A204.1 (cell line): ENCODE data around the gene OGDH.
"Not testable (repeated sequence)": the region's sequence is repeated elsewhere in the genome, so short reads cannot be mapped to it uniquely, and the experiment has no call there.

Experiments used
- FAIRE-seq: peaks from 2 replicates; lab custom pipeline; 2012; peaks lifted over from hg19 to GRCh38; lab: Jason Lieb, UNC

OGDH gene

GRCh38 chr7:44580945-44581878, 25.2 kb upstream of the OGDH start:
- no peak for FAIRE-seq

DNA sequence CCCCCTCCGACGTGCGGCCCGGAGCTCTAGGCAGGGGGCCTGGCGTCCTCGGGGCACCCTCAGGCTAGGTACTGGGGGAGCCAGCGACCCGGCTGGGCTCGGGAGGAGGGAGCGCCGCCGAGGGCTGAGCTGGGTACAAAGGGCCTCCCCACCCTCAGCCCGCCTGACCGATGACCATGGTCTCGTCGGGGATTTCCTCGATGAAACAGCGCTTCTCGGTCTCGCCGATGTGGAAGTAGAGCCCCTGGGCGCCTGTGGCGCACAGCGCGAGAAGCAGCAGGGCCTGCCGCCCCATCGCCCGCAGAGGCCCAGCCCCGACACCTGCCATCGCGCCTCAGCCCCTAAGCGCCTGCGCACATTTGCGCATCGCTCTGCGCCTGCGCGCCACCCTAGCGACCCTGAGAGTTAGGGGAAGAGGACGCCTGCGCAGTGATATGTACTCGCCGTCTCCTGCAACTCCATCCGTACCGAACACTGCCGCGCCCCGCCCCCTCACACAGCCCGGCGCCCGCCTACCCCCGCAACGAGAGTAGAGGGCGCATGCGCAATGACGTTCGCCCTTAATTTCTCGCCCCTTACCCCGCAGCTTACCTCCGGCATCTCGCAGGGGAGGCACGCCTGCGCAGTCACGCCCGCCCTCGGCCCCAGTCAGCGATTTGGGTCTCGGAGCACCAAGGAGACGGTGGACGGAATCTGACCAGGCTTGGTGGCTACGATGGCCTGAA, 24.4 kb upstream of the OGDH start, which contains the start of gene TMED4:
TMED4 (minus strand) TSS at position 353 of the 725 bp plus-strand sequence; CDS start at position 328, 25 bp downstream.
- peak; percentile 96 for FAIRE-seq

- no peak for FAIRE-seq
These were observed 23.1 kb upstream of the OGDH start for GRCh38 chr7:44583146-44583865.

DNA sequence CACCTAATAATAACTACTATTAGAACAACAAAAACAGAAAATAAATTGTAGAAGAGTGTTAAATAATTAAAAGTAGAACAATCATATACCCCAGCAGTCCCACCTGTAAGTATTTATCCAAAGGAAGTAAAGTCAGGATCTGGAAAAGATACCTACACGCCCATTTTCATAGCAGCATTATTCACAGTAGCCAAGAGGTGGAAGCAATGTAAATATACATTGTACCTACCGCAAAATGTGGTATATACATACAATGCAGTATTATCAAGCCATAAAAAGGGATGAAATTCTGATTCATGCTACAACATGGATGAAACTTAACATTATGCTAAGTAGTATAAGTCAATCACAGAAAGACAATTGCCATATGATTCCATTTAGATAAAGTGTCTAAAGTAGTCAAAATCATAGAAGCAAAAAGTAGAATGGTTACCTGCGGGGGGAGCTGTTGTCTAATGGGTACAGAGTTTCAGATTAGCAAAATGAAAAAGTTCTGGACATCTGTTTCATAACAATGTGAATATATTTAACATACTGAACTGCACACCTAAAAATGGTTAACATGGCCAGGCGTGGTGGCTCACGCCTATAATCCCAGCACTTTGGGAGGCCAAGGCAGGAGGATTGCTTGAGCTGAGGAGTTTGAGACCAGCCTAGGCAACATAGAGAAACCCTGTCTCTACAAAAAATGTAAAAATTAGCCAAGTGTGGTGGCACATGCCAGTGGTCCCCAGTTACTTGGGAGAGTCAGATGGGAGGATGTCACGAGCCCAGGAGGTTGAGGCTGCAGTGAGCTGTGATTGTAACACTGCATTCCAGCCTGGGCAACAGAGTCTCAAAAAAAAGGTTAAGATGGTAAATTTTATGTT, 18.4 kb upstream of the OGDH start:
- FAIRE-seq = peak; percentile 95

GRCh38 chr7:44590910-44591309, 15.5 kb upstream of the OGDH start:
- no peak for FAIRE-seq

GRCh38 chr7:44595934-44596635, 10.3 kb upstream of the OGDH start:
- FAIRE-seq = no peak

DNA sequence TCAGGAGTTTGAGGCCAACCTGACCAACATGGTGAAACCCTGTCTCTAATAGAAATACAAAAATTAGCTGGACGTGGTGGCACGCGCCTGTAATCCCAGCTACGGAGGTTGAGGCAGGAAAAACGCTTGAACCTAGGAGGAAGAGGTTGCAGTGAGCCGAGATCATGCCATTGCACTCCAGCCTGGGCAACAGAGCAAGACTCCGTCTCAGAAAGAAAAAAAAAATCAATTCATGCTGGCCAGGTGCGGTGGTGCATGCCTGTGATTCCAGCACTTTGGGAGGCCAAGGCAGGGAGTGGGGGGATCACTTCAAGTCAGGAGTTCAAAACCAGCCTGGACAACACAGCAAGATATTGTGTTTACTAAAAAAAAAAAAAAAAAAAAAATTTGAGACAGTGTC, 9.2 kb upstream of the OGDH start:
- not testable (repeated sequence) for FAIRE-seq

DNA sequence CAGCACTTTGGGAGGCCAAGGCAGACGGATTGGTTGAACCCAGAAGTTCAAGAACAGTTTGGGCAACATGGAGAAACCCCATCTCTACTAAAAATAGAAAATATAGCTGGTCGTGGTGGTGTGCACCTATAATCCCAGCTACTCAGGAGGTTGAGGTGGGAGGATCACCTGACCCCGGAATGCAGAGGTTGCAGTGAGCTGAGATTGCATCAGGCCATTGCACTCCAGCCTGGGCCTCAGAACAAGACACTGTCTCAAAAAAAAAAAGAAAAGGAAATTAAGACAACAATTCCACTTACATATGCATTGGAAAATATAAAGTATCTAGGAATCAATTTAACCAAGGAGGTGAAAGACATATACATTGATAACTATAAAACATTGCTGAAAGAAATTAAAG, 7.2 kb upstream of the OGDH start:
- no peak for FAIRE-seq

- FAIRE-seq = no peak
These were observed 3.9 kb upstream of the OGDH start for GRCh38 chr7:44602576-44602910.

DNA sequence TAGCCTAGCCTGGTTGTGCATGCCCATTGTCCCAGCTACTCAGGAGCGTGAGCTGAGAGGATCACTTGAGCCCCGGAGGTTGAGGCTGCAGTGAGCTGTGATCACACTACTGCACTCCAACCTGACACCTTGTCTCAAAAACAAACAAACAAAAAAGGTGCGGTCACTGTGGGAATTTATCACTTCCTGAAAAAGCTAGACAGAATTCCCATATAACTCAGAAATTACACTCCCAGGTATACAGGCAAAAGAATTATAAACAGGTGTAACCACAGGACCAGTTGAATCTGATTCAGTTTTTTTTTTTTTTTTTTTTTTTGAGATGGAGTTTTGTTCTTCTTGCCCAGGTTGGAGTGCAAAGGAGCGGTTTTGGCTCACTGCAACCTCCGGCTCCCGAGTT, 3.2 kb upstream of the OGDH start:
- no peak for FAIRE-seq

DNA sequence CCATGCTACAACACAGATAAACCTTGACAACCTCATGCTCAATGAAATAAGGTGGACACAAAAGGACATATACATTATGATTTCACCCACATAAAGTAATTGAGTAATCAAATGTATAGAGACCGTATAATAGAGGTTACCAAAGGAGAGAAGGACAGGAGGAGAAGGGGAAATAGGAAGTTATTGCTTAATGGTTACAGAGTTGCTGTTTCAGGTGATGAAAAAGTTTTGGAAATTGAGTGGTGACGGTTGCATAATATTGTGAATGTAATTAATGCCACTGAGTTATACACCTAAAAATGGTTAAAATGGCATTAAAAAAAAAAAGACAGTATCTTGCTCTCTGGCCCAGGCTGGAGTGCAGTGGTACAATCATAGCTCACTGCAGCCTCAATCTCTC, 1.5 kb upstream of the OGDH start:
- no peak for FAIRE-seq

GRCh38 chr7:44607141-44608068, 978 bp downstream of the OGDH start:
- FAIRE-seq = no peak

GRCh38 chr7:44608916-44609648, 2.7 kb downstream of the OGDH start:
- no peak for FAIRE-seq

GRCh38 chr7:44609829-44610228, 3.4 kb downstream of the OGDH start:
- no peak for FAIRE-seq

GRCh38 chr7:44615149-44615611, 8.8 kb downstream of the OGDH start:
- no peak for FAIRE-seq

DNA sequence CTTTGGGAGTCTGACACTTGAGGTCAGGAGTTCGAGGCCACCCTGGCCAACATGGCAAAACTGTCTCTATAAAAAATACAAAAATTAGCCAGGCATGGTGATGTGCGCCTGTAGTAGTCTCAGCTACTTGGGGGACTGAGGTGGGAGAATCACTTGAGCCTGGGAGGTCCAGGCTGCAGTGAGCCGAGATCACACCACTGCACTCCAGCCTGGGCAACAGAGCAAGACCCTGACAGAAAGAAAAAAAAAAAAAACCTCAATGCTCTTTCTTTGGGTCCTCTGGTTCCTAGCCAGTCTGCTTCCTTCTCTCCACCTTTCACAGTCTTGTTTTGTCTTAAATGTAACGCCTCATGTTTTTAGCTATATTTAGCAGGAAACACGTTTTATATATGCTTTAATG, 9.4 kb downstream of the OGDH start:
- FAIRE-seq = no peak

DNA sequence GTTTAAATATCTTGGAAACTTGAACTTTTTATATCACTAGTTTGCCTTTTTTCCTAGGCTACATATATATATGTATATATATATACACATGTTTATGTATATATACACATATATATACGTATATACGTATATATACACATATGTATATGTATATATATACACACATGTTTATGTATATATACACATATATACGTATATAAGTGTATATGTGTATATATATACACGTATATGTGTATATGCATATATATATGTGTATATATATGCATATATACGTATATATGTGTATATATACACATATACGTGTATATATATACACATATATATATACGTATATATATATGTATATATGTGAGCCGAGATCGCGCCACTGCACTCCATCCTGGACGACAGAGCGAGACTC, 10.1 kb downstream of the OGDH start:
- FAIRE-seq = peak; percentile 52

DNA sequence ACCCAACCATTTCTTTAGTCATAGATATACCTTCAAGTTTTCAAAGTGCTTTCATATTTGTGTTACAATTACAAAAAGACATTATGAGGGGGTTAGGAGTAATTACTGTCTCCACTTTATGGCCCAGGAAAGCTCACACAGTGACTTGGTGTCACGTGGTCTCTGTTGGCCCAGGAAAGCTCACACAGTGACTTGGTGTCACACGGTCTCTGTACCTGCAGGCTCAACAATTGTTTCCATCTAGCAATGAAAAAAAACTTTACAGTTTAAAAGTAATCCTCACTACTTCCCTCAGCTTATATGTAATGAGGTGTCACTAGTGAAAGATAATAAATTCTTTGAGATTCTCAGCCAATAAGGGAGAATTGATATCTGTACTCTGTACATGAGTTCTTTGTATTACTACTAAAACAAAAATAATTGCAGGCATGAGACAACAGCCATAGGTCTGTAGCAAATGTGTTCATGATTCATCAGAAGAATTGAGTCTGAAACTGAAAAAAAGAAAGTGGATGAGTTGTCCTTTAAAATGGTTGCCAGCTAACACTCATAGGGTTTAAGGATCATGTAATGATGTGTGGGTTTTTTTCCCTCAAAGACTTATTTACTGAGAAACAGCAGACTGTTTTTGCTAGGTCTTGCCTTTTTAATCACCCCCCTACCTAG, 10.9 kb downstream of the OGDH start:
- FAIRE-seq = no peak

DNA sequence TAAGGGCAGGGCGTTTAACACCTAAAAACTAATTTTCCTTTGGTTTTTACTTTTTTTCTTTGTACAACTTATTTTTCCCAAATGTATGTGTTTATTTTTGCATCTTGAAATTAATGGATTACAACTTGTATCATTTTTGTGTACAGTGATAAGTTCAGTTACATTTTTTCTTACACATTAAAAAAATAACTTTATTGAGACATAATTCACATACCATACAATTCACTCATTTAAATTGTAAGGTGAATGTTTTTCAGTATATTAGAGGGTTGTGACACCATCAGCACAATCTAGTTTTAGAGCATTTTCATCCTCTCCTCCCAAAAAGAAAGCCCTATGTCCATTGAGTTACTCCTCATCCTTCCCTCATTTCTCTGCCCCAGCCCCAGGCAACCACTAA, 11.6 kb downstream of the OGDH start:
- FAIRE-seq = no peak
